NCI-H748 treated with DMSO at 0.1 percent for 48 hours (cell line): ENCODE measurements around the gene CRHR1.
"Not testable (repeated sequence)": the region's sequence is repeated elsewhere in the genome, so short reads cannot be mapped to it uniquely, and the experiment has no call there.

ENCODE experiments used
- DNase-seq: peaks from one replicate; lab custom pipeline; 2025; lab: John Stamatoyannopoulos, UW

Gene CRHR1

GRCh38 chr17:45784293-45784740 lies at the start of gene CRHR1:
CRHR1 (plus strand) TSS chr17:45784320; CDS start chr17:45784545, 225 bp downstream.
- DNase-seq, result no peak

GRCh38 chr17:45734598-45734997 lies 49.5 kb upstream of the CRHR1 start:
- no peak for DNase-seq

- no peak for DNase-seq
Measured at GRCh38 chr17:45735488-45735887, 48.6 kb upstream of the CRHR1 start.

- DNase-seq, result no peak
Measured at GRCh38 chr17:45739786-45740185, 44.3 kb upstream of the CRHR1 start.

GRCh38 chr17:45740553-45741330 lies 43.4 kb upstream of the CRHR1 start:
- DNase-seq, result peak; percentile 38

- DNase-seq, result no peak
Measured at GRCh38 chr17:45742251-45742650, 41.9 kb upstream of the CRHR1 start.

GRCh38 chr17:45743626-45744326 lies 40.3 kb upstream of the CRHR1 start:
- no peak for DNase-seq

GRCh38 chr17:45744826-45745225 lies 39.3 kb upstream of the CRHR1 start:
- not testable (repeated sequence) for DNase-seq

- DNase-seq, result no peak
Measured at GRCh38 chr17:45745601-45746494, 38.3 kb upstream of the CRHR1 start.

GRCh38 chr17:45747911-45748310 lies 36.2 kb upstream of the CRHR1 start:
- DNase-seq, result no peak

GRCh38 chr17:45748731-45749310 lies 35.3 kb upstream of the CRHR1 start:
- DNase-seq, result no peak

- no peak for DNase-seq
Measured at GRCh38 chr17:45749831-45750335, 34.2 kb upstream of the CRHR1 start.

GRCh38 chr17:45750779-45751440 lies 33.2 kb upstream of the CRHR1 start:
- no peak for DNase-seq

GRCh38 chr17:45751466-45751865 lies 32.7 kb upstream of the CRHR1 start:
- no peak for DNase-seq

GRCh38 chr17:45752246-45752645 lies 31.9 kb upstream of the CRHR1 start:
- DNase-seq, result no peak

GRCh38 chr17:45753645-45754225 lies 30.4 kb upstream of the CRHR1 start:
- no peak for DNase-seq

- DNase-seq, result no peak
Measured at GRCh38 chr17:45755050-45755449, 29.1 kb upstream of the CRHR1 start.

GRCh38 chr17:45756266-45756991 lies 27.7 kb upstream of the CRHR1 start:
- DNase-seq, result no peak

GRCh38 chr17:45757431-45758218 lies 26.5 kb upstream of the CRHR1 start:
- no peak for DNase-seq
